HT-29 (cell line): ENCODE data around the gene FBN3. TPM values are rescaled to one million over a fixed set of nuclear protein-coding genes. Genes with fewer than 3 reads are reported as not detected.
"Not testable (repeated sequence)": the region's sequence is repeated elsewhere in the genome, so short reads cannot be mapped to it uniquely, and the experiment has no call there.

ENCODE experiments used
- DNase-seq: peaks from one replicate; pipeline ENCODE4 v3.0.0-alpha.2; 2015; ENCODE audit warnings: low spot score
- total RNA-seq: library from RNA; depleted of rRNA; stranded (reverse); fragments of >200 nt; shearing (Covaris generic); gene quantifications from 2 replicates; pipeline ENCODE4 v1.2.3, GENCODE V29; 2014; rRNA removed

Gene FBN3
- total RNA-seq, 1 experiment from 2014 or later, result not detected

GRCh38 chr19:8024256-8024655 lies 125.1 kb downstream of the FBN3 start:
- not testable (repeated sequence) for DNase-seq

- no peak for DNase-seq
Observed at GRCh38 chr19:8023371-8023770, 126.0 kb downstream of the FBN3 start.

GRCh38 chr19:8022275-8022674 lies 127.1 kb downstream of the FBN3 start:
- no peak for DNase-seq

GRCh38 chr19:8021374-8021773 lies 128.0 kb downstream of the FBN3 start:
- DNase-seq, result no peak

- DNase-seq, result no peak
Observed at GRCh38 chr19:8020681-8021080, 128.7 kb downstream of the FBN3 start.

GRCh38 chr19:8017808-8018207 lies 131.6 kb downstream of the FBN3 start:
- peak; percentile 44 for DNase-seq

Other genes with a start within 250 kb of the FBN3 start
- 28.8 and 30.8 TPM in 2 replicates for gene MAP2K7, start 245.7 kb downstream of the FBN3 start, total RNA-seq
- not detected in 2 replicates for gene TGFBR3L, start 234.8 kb downstream of the FBN3 start, total RNA-seq
- gene SNAPC2, start 229.3 kb downstream of the FBN3 start, total RNA-seq, result 17.1 and 18.0 TPM in 2 replicates
- 8.6 and 11.8 TPM in 2 replicates for gene CTXN1, start 223.5 kb downstream of the FBN3 start, total RNA-seq
- gene TIMM44, start 205.9 kb downstream of the FBN3 start, total RNA-seq, result 55.5 and 71.6 TPM in 2 replicates
- gene ELAVL1, start 144.0 kb downstream of the FBN3 start, total RNA-seq, result 42.3 and 50.8 TPM in 2 replicates
- not detected in 2 replicates for gene CCL25, start 96.8 kb downstream of the FBN3 start, total RNA-seq
- gene CERS4, start 59.8 kb upstream of the FBN3 start, total RNA-seq, result not detected in 2 replicates
- gene CD320, start 158.8 kb upstream of the FBN3 start, total RNA-seq, result 113 and 120 TPM in 2 replicates
- 73.3 and 79.7 TPM in 2 replicates for gene NDUFA7, start 171.8 kb upstream of the FBN3 start, total RNA-seq
- gene RPS28, start 171.9 kb upstream of the FBN3 start, total RNA-seq, result 1,376 and 1,588 TPM in 2 replicates
- 0.23 and 1.4 TPM in 2 replicates for gene KANK3, start 193.7 kb upstream of the FBN3 start, total RNA-seq
- 0.20 TPM in 1 of 2 replicates, not detected in the other for gene ANGPTL4, start 214.6 kb upstream of the FBN3 start, total RNA-seq
- gene RAB11B, start 240.8 kb upstream of the FBN3 start, total RNA-seq, result 24.0 and 37.1 TPM in 2 replicates